MM.1S (cell line): ENCODE measurements around the gene ANKS6.

Experiments used
- DNase-seq: peaks from one replicate; pipeline ENCODE4 v3.0.0-alpha.2; 2015
- H2AFZ ChIP-seq: fragments of 300-600 bp; sonication (generic); 2 replicates; pipeline ENCODE4 v1.6.0; 2016; ENCODE audit warnings: antibody characterized with exemption, low read length
- H3F3A ChIP-seq: fragments of 300-600 bp; sonication (generic); 2 replicates; pipeline ENCODE4 v1.6.1; 2016; ENCODE audit warnings: mild to moderate bottlenecking, antibody characterized with exemption, low read length, moderate library complexity, mixed read lengths; ENCODE audit not compliant: insufficient read depth
- H3K27ac ChIP-seq: fragments of 300-600 bp; sonication (generic); 2 replicates; pipeline ENCODE4 v1.5.1; 2016; ENCODE audit warnings: mild to moderate bottlenecking, low read length
- H3K27me3 ChIP-seq: fragments of 300-600 bp; sonication (generic); replicated peaks from 2 replicates; pipeline ENCODE4 v1.6.0; 2016; ENCODE audit warnings: low read length; ENCODE audit not compliant: insufficient read depth
- H3K36me3 ChIP-seq: fragments of 300-600 bp; sonication (generic); replicated peaks from 2 replicates; pipeline ENCODE4 v1.6.1; 2016; ENCODE audit warnings: mild to moderate bottlenecking, low read length, mixed read lengths; ENCODE audit not compliant: insufficient read depth
- H3K4me1 ChIP-seq: fragments of 300-600 bp; sonication (generic); 2 replicates; pipeline ENCODE4 v1.6.1; 2016; ENCODE audit warnings: low read length, mixed read lengths
- H3K4me2 ChIP-seq: fragments of 300-600 bp; sonication (generic); 2 replicates; pipeline ENCODE4 v1.6.0; 2016; ENCODE audit warnings: low read depth, low read length
- H3K4me3 ChIP-seq: fragments of 300-600 bp; sonication (generic); 2 replicates; pipeline ENCODE4 v1.5.1; 2016; ENCODE audit warnings: low read length, mixed read lengths
- H3K79me2 ChIP-seq: fragments of 300-600 bp; sonication (generic); 2 replicates; pipeline ENCODE4 v1.6.1; 2016; ENCODE audit warnings: mixed run types, low read length, mixed read lengths
- H3K9ac ChIP-seq: fragments of 300-600 bp; sonication (generic); 2 replicates; pipeline ENCODE4 v1.6.1; 2016; ENCODE audit warnings: low read length, mixed read lengths
- H3K9me2 ChIP-seq: fragments of 300-600 bp; sonication (generic); replicated peaks from 2 replicates; pipeline ENCODE4 v1.6.1; 2016; ENCODE audit warnings: mild to moderate bottlenecking, low read length, mixed read lengths; ENCODE audit not compliant: insufficient read depth
- H3K9me3 ChIP-seq: fragments of 300-600 bp; sonication (generic); replicated peaks from 2 replicates; pipeline ENCODE4 v1.6.1; 2016; ENCODE audit warnings: mild to moderate bottlenecking, low read length, mixed read lengths; ENCODE audit not compliant: insufficient read depth
- H4K20me1 ChIP-seq: fragments of 300-600 bp; sonication (generic); 2 replicates; pipeline ENCODE4 v1.6.1; 2016; ENCODE audit warnings: mild to moderate bottlenecking, low read length, moderate library complexity, mixed read lengths; ENCODE audit not compliant: insufficient read depth
- EZH2 ChIP-seq: fragments of 300-600 bp; sonication (generic); optimal IDR thresholded peaks from 2 replicates; pipeline ENCODE3; 2017; ENCODE audit warnings: low read depth, mild to moderate bottlenecking, antibody characterized with exemption, low read length, mixed read lengths
- EZH2phosphoT487 ChIP-seq: fragments of 300-600 bp; sonication (generic); IDR thresholded peaks from 2 replicates; pipeline ENCODE4 v1.6.1; 2018; ENCODE audit warnings: antibody characterized with exemption, low read length
- TF ChIP-seq, protein P1 (sequence below): fragments of 300-600 bp; sonication (generic); IDR thresholded peaks from 2 replicates; pipeline ENCODE4 v1.5.1; 2016; ENCODE audit warnings: antibody characterized with exemption, low read length, mixed read lengths

ANKS6 gene

GRCh38 chr9:98784831-98785806 is 11.2 kb downstream of the ANKS6 start:
- Histone ChIP-seq H3K4me1 (no peaks in the 10 kb centered on the region), H3K79me2 (no peaks in the 10 kb centered on the region), H3K27me3 (no peaks in the 10 kb centered on the region), H3F3A (no peaks in the 10 kb centered on the region), H3K27ac (no peak overlapping the region), H3K36me3 (no peaks in the 10 kb centered on the region), H4K20me1 (no peaks in the 10 kb centered on the region), H3K9ac (no peak overlapping the region), H2AFZ (no peak overlapping the region), H3K4me2 (no peak overlapping the region), H3K9me3 (no peaks in the 10 kb centered on the region), H3K9me2 (no peaks in the 10 kb centered on the region), H3K4me3 (no peak overlapping the region)
- no peak for TF ChIP-seq EZH2phosphoT487
- TF ChIP-seq, protein P1, sequence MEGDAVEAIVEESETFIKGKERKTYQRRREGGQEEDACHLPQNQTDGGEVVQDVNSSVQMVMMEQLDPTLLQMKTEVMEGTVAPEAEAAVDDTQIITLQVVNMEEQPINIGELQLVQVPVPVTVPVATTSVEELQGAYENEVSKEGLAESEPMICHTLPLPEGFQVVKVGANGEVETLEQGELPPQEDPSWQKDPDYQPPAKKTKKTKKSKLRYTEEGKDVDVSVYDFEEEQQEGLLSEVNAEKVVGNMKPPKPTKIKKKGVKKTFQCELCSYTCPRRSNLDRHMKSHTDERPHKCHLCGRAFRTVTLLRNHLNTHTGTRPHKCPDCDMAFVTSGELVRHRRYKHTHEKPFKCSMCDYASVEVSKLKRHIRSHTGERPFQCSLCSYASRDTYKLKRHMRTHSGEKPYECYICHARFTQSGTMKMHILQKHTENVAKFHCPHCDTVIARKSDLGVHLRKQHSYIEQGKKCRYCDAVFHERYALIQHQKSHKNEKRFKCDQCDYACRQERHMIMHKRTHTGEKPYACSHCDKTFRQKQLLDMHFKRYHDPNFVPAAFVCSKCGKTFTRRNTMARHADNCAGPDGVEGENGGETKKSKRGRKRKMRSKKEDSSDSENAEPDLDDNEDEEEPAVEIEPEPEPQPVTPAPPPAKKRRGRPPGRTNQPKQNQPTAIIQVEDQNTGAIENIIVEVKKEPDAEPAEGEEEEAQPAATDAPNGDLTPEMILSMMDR: no peak
- no peak for DNase-seq

DNA sequence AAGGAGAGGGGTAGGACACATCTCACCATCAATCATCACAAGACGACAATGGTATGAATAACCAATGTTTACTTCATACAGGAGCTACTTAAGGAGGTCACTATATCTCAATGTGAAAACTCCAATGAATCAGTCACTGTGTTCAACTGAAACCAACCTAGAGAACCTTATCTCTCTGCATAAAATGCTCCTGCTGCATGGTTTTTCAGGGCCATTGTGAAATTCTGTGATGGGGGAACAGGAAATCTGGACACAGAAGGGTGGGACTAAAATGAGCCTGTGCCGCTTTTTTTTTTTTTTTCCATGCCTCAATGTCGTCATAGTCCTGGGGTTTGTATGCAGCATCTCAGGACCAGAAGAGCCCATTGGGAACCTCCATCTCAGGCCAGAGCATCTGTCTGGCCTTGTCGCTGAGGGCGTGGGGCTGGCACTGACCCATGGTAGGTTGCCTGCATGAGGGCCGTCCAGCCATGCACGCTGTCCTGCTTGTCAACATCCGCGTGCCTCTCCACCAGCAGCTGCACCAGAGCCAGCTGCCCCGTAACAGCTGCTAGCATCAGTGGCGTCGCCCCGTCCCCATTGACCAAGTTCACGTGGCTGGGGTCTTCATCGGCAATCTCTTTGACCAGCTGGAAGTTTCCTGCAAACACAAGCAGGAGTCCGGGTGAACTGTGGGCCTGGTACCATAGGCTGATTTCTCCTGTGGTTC is 12.7 kb downstream of the ANKS6 start:
- DNase-seq: no peak
- no peak overlapping the region for H3K4me3 ChIP-seq
- H3K79me2 ChIP-seq: no peaks in the 10 kb centered on the region
- H3F3A ChIP-seq: no peaks in the 10 kb centered on the region
- no peaks in the 10 kb centered on the region for H3K9me3 ChIP-seq
- H4K20me1 ChIP-seq: no peaks in the 10 kb centered on the region
- H3K9ac ChIP-seq: no peak overlapping the region
- H2AFZ ChIP-seq: no peak overlapping the region
- H3K9me2 ChIP-seq: no peaks in the 10 kb centered on the region
- no peaks in the 10 kb centered on the region for H3K27me3 ChIP-seq
- H3K4me2 ChIP-seq: no peak overlapping the region
- no peaks in the 10 kb centered on the region for H3K36me3 ChIP-seq
- no peaks in the 10 kb centered on the region for H3K4me1 ChIP-seq
- TF ChIP-seq, protein P1: no peak
- TF ChIP-seq EZH2 (no peak), EZH2phosphoT487 (no peak)
- no peak overlapping the region for H3K27ac ChIP-seq

- Histone ChIP-seq H3K9ac (no peak overlapping the region), H3K79me2 (no peaks in the 10 kb centered on the region), H3K9me2 (no peaks in the 10 kb centered on the region), H3K36me3 (no peaks in the 10 kb centered on the region), H3K27me3 (no peaks in the 10 kb centered on the region), H3K27ac (no peak overlapping the region), H3K4me2 (no peak overlapping the region), H3K4me3 (no peak overlapping the region), H4K20me1 (no peaks in the 10 kb centered on the region), H3K4me1 (no peaks in the 10 kb centered on the region), H3F3A (no peaks in the 10 kb centered on the region), H2AFZ (no peak overlapping the region), H3K9me3 (no peaks in the 10 kb centered on the region)
- TF ChIP-seq, protein P1: no peak
- no peak for TF ChIP-seq EZH2phosphoT487
- no peak for TF ChIP-seq EZH2
- DNase-seq: no peak
Measured at GRCh38 chr9:98781588-98782383, 14.6 kb downstream of the ANKS6 start.
